GM12878 (cell line): ENCODE measurements around the gene PJA1. TPM values are rescaled to one million over a fixed set of nuclear protein-coding genes. Genes with fewer than 3 reads are reported as not detected.

Source experiments
- ATAC-seq: fragments of 200-7000 bp; cut with Tn5 transposase; 3 replicates; pipeline ENCODE4 v1.9.1; 2020; ENCODE audit warnings: mild to moderate bottlenecking, moderate library complexity
- BruUV-seq: library from RNA; stranded (reverse); fragments of 400-500 nt; replicated peaks from 2 replicates; lab custom pipeline; 2021; lab: Mats Ljungman, UMichigan
- CTCF ChIA-PET: fragments of 300-600 bp; sonication (Branson Sonifier 250); formaldehyde crosslinking; extraction: SDS; loops from one replicate; lab custom pipeline; 2021; ENCODE audit warnings: inconsistent platforms; lab: Yijun Ruan, JAX
- POLR2A ChIA-PET: fragments of 350-600 bp; formaldehyde crosslinking; extraction: SDS; loops from one replicate; lab custom pipeline; 2021; ENCODE audit warnings: inconsistent platforms; lab: Charles Lee
- RAD21 ChIA-PET: fragments of 300-600 bp; sonication (Branson Sonifier 250); formaldehyde crosslinking; loops from one replicate; lab custom pipeline; 2023; ENCODE audit warnings: antibody characterized with exemption; ENCODE audit not compliant: unreplicated experiment; lab: Charles Lee
- SMC1A ChIA-PET: fragments of 300-600 bp; sonication (Branson Sonifier 250); formaldehyde crosslinking; loops from one replicate; lab custom pipeline; 2023; ENCODE audit not compliant: unreplicated experiment, uncharacterized antibody; lab: Charles Lee
- DNase-seq: peaks from one replicate; pipeline ENCODE4 v3.0.0-alpha.2; 2011; ENCODE audit warnings: low read depth, low spot score
- FAIRE-seq: peaks from 3 replicates; lab custom pipeline; 2011; peaks lifted over from hg19 to GRCh38; lab: Jason Lieb, UNC
- H2AFZ ChIP-seq: 2 replicates; pipeline ENCODE4 v1.6.0; 2011; ENCODE audit warnings: low read depth, low read length, control low read depth; ENCODE audit not compliant: control insufficient read depth
- H3K27ac ChIP-seq: 2 replicates; pipeline ENCODE4 v1.5.1; 2011; ENCODE audit warnings: control low read depth; ENCODE audit not compliant: control insufficient read depth, insufficient read depth
- H3K27me3 ChIP-seq, 2 experiments: replicated peaks in 1 of 2; 2 replicates each; pipeline versions ENCODE4 v1.6.0 to v1.6.1; 2011; ENCODE audit warnings: low read length in 1 of 2; ENCODE audit not compliant: control insufficient read depth in 2 of 2, insufficient read depth in 2 of 2
- H3K36me3 ChIP-seq, 2 experiments: 2 replicates each; pipeline ENCODE4 v1.5.1; 2011; ENCODE audit warnings: low read length in 1 of 2; ENCODE audit not compliant: control insufficient read depth in 2 of 2, insufficient read depth in 2 of 2
- H3K4me1 ChIP-seq: 2 replicates; pipeline ENCODE4 v1.6.1; 2011; ENCODE audit warnings: mild to moderate bottlenecking, low read length, moderate library complexity, mixed read lengths; ENCODE audit not compliant: control insufficient read depth, insufficient read depth
- H3K4me2 ChIP-seq: 2 replicates; pipeline ENCODE4 v1.6.0; 2011; ENCODE audit warnings: control low read depth; ENCODE audit not compliant: control insufficient read depth, insufficient read depth
- H3K4me3 ChIP-seq: fragments of 200-600 bp; sonication (generic); 2 replicates; pipeline ENCODE4 v1.5.1; 2016
- H3K79me2 ChIP-seq: 2 replicates; pipeline ENCODE4 v1.6.0; 2011; ENCODE audit warnings: low read length; ENCODE audit not compliant: control insufficient read depth, insufficient read depth
- H3K9ac ChIP-seq: 2 replicates; pipeline ENCODE4 v1.8.0; 2011; ENCODE audit warnings: low read length, control low read depth, mixed read lengths; ENCODE audit not compliant: control insufficient read depth, insufficient read depth
- H3K9me3 ChIP-seq: replicated peaks from 3 replicates; pipeline ENCODE4 v1.5.1; 2011; ENCODE audit warnings: mild to moderate bottlenecking, low read length; ENCODE audit not compliant: control insufficient read depth, insufficient read depth
- H4K20me1 ChIP-seq: 2 replicates; pipeline ENCODE4 v1.6.0; 2011; ENCODE audit not compliant: control insufficient read depth, insufficient read depth
- BRCA1 ChIP-seq: IDR thresholded peaks from 2 replicates; pipeline ENCODE4 v1.6.1; 2011; ENCODE audit warnings: low read depth, low read length, improper control_type of control experiment
- CEBPB ChIP-seq, 2 experiments: fragments of 150-350 bp in 1 of 2; IDR thresholded peaks; 2 replicates each; pipeline ENCODE4 v1.6.1; 2012 to 2014; ENCODE audit warnings: low read depth in 2 of 2, low read length in 2 of 2, borderline replicate concordance in 1 of 2, inconsistent platforms in 1 of 2
- FOXM1 ChIP-seq: IDR thresholded peaks from 2 replicates; pipeline ENCODE4 v1.6.1; 2012; ENCODE audit warnings: low read depth, mild to moderate bottlenecking, inconsistent platforms, low read length, moderate library complexity
- IRF4 ChIP-seq: IDR thresholded peaks from 2 replicates; pipeline ENCODE4 v1.6.1; 2011; ENCODE audit warnings: low read depth, low read length
- MEF2A ChIP-seq: IDR thresholded peaks from 2 replicates; pipeline ENCODE4 v1.6.1; 2011; ENCODE audit warnings: low read depth, mild to moderate bottlenecking, low read length, moderate library complexity; ENCODE audit not compliant: insufficient read depth
- MYC ChIP-seq: IDR thresholded peaks from 2 replicates; pipeline ENCODE4 v1.6.1; 2011; ENCODE audit warnings: mild to moderate bottlenecking, low read length, moderate library complexity, inconsistent platforms; ENCODE audit not compliant: insufficient read depth, insufficient replicate concordance, insufficient read length, severe bottlenecking
- NFYA ChIP-seq: IDR thresholded peaks from 2 replicates; pipeline ENCODE4 v1.6.1; 2011; ENCODE audit warnings: low read depth, mild to moderate bottlenecking, low read length, improper control_type of control experiment, borderline replicate concordance
- NKRF ChIP-seq: fragments of 450-650 bp; conservative IDR thresholded peaks from 2 replicates; pipeline ENCODE4 v1.6.1; 2017; ENCODE audit warnings: mild to moderate bottlenecking, moderate library complexity
- NR2F1 ChIP-seq: fragments of 450-650 bp; conservative IDR thresholded peaks from 2 replicates; pipeline ENCODE4 v1.6.1; 2017; ENCODE audit warnings: mild to moderate bottlenecking
- POLR2A ChIP-seq: IDR thresholded peaks from 2 replicates; pipeline ENCODE4 v1.6.1; 2011; ENCODE audit warnings: low read depth, mild to moderate bottlenecking, low read length
- RCOR1 ChIP-seq: conservative IDR thresholded peaks from 2 replicates; pipeline ENCODE4 v1.6.1; 2012; ENCODE audit warnings: low read depth, low read length, improper control_type of control experiment
- RUNX3 ChIP-seq: IDR thresholded peaks from 2 replicates; pipeline ENCODE4 v1.6.1; 2012; ENCODE audit warnings: low read length, inconsistent platforms
- SIX5 ChIP-seq: IDR thresholded peaks from 2 replicates; pipeline ENCODE4 v1.6.1; 2011; ENCODE audit warnings: mild to moderate bottlenecking, low read depth, low read length, moderate library complexity; ENCODE audit not compliant: severe bottlenecking
- SKIL ChIP-seq: fragments of 450-650 bp; IDR thresholded peaks from 2 replicates; pipeline ENCODE4 v1.6.1; 2017; ENCODE audit warnings: mild to moderate bottlenecking, low read depth, inconsistent platforms; ENCODE audit not compliant: poor library complexity, severe bottlenecking
- SREBF2 ChIP-seq: IDR thresholded peaks from 2 replicates; pipeline ENCODE4 v1.6.1; 2012; ENCODE audit warnings: mild to moderate bottlenecking, low read length
- TARDBP ChIP-seq: IDR thresholded peaks from 2 replicates; pipeline ENCODE4 v1.6.1; 2016; ENCODE audit warnings: borderline replicate concordance
- ZSCAN29 ChIP-seq: fragments of 450-650 bp; IDR thresholded peaks from 2 replicates; pipeline ENCODE4 v1.6.1; 2017; ENCODE audit warnings: mild to moderate bottlenecking, moderate library complexity
- WGBS: methylation state at CpG from one replicate; pipeline ENCODE4 v1.1.6; 2016; ENCODE audit warnings: low lambda C conversion rate; ENCODE audit not compliant: insufficient replicate concordance, insufficient coverage; ENCODE audit errors: missing lambda C conversion rate; 5-methylcytosine and 5-hydroxymethylcytosine counted together
- in situ Hi-C: fragments of 300-500 bp; cut with MboI; formaldehyde crosslinking; loops from 9 replicates; pipeline ENCODE4 v1.14.3; 2018; ENCODE audit warnings: mixed read lengths
- intact Hi-C: fragments of 100-400 bp; cut with micrococcal nuclease; formaldehyde crosslinking; loops from one replicate; pipeline ENCODE4 v1.14.2; 2022; ENCODE audit not compliant: unreplicated experiment
- polyA plus RNA-seq, 11 experiments: library from polyadenylated mRNA; depleted of rRNA in 4 of 11; unstranded in 6 of 11; stranded (reverse) in 5 of 11; fragments of >200 nt; fragmentation: Nextera tagmentation in 4 of 11; fragmentation: Illumina TruSeq in 1 of 11; extraction: Ambion mirVana in 4 of 11; extraction: Trizol in 1 of 11; gene quantifications; 1 replicate in 1 of 11; 2 replicates in 10 of 11; pipeline versions ENCODE4 v1.2.1 to v1.2.3, GENCODE V29; 2011 to 2016; ENCODE audit warnings: inconsistent platforms in 2 of 11, missing spikeins in 2 of 11, low read depth in 1 of 11
- total RNA-seq, 4 experiments: library from RNA; depleted of rRNA in 3 of 4; stranded (reverse); fragments of >200 nt in 3 of 4; fragmentation: Illumina TruSeq in 1 of 4; extraction: Trizol in 1 of 4; gene quantifications; 2 replicates each; pipeline versions ENCODE4 v1.2.1 to v1.2.3, GENCODE V29; 2013 to 2021

PJA1 gene
- total and polyA plus RNA-seq, 10 of the 15 experiments (the other 5 are each of a cell fraction or from before 2014, with no cell fraction given): 5.2 to 19.5 (median 10.8) TPM

GRCh38 chrX:69161786-69162349 is 3.4 kb downstream of the PJA1 start:
- ChIA-PET SMC1A (no interaction called here), CTCF (no interaction called here), RAD21 (no interaction called here), POLR2A (no interaction called here)
- Histone ChIP-seq H3K27ac (no peak overlapping the region), H3K9ac (no peak overlapping the region), H3K4me3 (no peak overlapping the region), H4K20me1 (no peaks in the 10 kb centered on the region; the same call in 1 of the 2 replicates), H3K9me3 (no peaks in the 10 kb centered on the region), H3K4me2 (no peak overlapping the region), H3K27me3 (no peaks in the 10 kb centered on the region), H3K4me1 (peaks cover 4% of the 10 kb centered on the region; the same call in 1 of the 2 replicates), H2AFZ (no peak overlapping the region), H3K79me2 (no peaks in the 10 kb centered on the region), H3K36me3 (no peaks in the 10 kb centered on the region)
- WGBS: 83% methylated on average over 26 of the region's 26 CpGs
- in situ Hi-C loops: no loop called here
- DNase-seq (no peak), ATAC-seq (no peak), FAIRE-seq (no peak)
- BruUV-seq: no TSS peak
- no peak for TF ChIP-seq IRF4
- no peak for TF ChIP-seq ZSCAN29
- no peak for TF ChIP-seq SREBF2
- no peak for TF ChIP-seq SIX5
- TF ChIP-seq RUNX3: no peak
- TF ChIP-seq MYC: no peak
- TF ChIP-seq NKRF: no peak
- TF ChIP-seq POLR2A: no peak
- TF ChIP-seq NR2F1: no peak
- TF ChIP-seq NFYA: no peak
- no peak for TF ChIP-seq CEBPB (IDR thresholded peaks at IDR 0.05; ENCODE audit: borderline replicate concordance in 1 of 2, low read depth in 2 of 2, low read length in 2 of 2)
- no peak for TF ChIP-seq TARDBP
- no peak for TF ChIP-seq MEF2A
- no peak for TF ChIP-seq RCOR1
- TF ChIP-seq BRCA1: no peak
- TF ChIP-seq FOXM1: no peak
- TF ChIP-seq SKIL: no peak
- intact Hi-C loops: no loop called here
